ENCODE measurements around the gene NPPA.

NPPA gene

DNA sequence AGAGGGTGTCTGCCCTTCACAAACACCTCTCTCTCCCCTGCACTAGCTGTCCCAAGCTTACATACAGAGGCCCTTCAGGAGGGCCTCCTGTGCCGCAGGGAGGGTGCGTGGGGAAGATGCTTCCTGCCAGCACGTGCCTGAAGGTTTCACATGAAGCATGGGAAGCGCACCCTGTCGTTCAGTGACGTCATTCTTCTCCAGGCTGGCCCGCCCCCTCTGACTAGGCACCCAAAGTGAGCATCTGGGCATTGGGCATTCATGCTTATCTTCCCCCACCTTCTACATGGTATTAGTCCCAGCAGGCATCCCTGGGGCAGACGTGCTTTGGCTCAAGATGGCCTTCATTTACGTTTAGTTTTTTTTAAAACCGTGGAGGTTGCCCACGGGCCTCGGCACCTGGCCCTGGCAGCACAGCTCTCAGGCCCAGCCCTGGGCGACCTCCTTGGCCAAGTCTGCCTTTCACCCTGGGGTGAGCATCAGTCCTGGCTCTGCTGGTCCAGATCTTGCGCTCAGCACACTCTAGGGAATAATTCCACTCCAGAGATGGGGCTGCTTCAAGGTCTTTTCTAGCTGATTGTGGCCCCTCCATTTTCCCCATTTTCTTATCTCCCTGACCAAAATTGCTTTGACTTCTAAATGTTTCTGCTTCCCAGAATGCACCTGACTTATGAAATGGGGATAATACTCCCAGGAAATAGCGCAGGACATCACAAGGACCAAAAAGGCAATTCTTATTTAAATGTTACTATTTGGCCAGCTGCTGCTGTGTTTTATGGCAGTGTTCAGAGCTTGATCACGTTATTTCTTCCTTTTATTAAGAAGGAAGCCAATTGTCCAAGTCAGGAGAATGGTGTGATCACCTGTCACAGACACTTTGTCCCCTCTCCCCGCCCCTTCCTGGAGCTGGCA is 6.1 kb downstream of the NPPA start:
- Histone ChIP-seq H3K9me3 (ENCODE audit: control insufficient read depth, insufficient read depth, low read depth, low read length) (no peaks in the 10 kb centered on the region), H3K27me3 (ENCODE audit: control insufficient read depth, insufficient read depth, low read length) (no peaks in the 10 kb centered on the region), H3K4me1 (ENCODE audit: control insufficient read depth, insufficient read depth, low read length) (no peaks in the 10 kb centered on the region), H3K36me3 (ENCODE audit: control insufficient read depth, insufficient read depth, low read length) (peaks cover 88% of the 10 kb centered on the region), H3K4me3 (ENCODE audit: low read depth, low read length) (no peak overlapping the region), H3K27ac (ENCODE audit: low read depth, low read length) (no peak overlapping the region), H3K9ac (ENCODE audit: low read length) (no peak overlapping the region)

- Histone ChIP-seq H3K4me1 (ENCODE audit: control insufficient read depth, insufficient read depth, low read length) (no peaks in the 10 kb centered on the region), H3K9ac (ENCODE audit: low read length) (no peak overlapping the region), H3K4me3 (ENCODE audit: low read depth, low read length) (no peak overlapping the region), H3K27ac (ENCODE audit: low read depth, low read length) (no peak overlapping the region), H3K27me3 (ENCODE audit: control insufficient read depth, insufficient read depth, low read length) (no peaks in the 10 kb centered on the region), H3K9me3 (ENCODE audit: control insufficient read depth, insufficient read depth, low read depth, low read length) (no peaks in the 10 kb centered on the region), H3K36me3 (ENCODE audit: control insufficient read depth, insufficient read depth, low read length) (peaks cover 95% of the 10 kb centered on the region)
These were observed 7.6 kb downstream of the NPPA start for GRCh38 chr1:11839727-11840705.

DNA sequence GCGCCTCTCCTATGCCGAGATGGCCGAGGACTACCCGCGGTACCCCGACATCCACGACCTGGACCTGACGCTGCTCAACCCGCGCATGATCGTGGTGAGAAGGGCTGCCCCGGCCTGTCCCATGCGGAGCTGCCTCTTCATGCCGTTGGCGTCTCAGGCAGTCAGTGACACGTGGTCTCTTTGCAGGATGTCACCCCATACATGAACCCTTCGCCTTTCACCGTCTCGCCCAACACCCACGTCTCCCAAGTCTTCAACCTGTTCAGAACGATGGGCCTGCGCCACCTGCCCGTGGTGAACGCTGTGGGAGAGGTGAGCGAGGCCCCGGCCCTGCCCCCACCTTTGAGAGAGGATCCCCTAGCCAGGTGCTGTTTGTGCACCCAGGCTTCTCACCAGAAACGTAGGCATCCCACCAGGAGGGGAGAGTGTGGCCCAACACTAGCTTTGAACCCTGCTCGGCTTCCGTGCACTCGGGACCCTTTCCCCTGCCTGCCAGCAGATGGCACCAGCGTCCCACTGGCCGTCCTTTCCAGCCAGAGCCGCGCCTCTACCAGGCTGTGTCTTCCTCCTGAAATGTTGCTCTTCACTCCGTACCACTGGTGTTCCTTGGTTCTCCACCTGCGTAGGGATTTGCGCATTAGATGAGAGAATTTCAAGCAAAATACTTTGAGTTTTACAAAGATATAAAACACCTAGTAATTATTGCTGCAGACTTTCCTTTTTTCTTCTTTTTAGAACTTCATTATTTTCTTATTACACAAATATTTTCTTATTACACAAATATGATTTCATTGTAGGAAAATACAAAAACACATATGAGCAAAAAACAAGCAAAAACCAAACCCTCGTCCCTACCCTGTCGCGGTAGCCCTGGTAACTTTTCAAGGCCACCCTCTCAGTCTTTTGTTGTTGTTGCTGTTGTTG is 9.0 kb downstream of the NPPA start:
- peaks cover 95% of the 10 kb centered on the region for H3K36me3 ChIP-seq (ENCODE audit: control insufficient read depth, insufficient read depth, low read length)
- no peaks in the 10 kb centered on the region for H3K27me3 ChIP-seq (ENCODE audit: control insufficient read depth, insufficient read depth, low read length)
- H3K9ac ChIP-seq (ENCODE audit: low read length): no peak overlapping the region
- no peak overlapping the region for H3K4me3 ChIP-seq (ENCODE audit: low read depth, low read length)
- no peak overlapping the region for H3K27ac ChIP-seq (ENCODE audit: low read depth, low read length)
- H3K4me1 ChIP-seq (ENCODE audit: control insufficient read depth, insufficient read depth, low read length): no peaks in the 10 kb centered on the region
- no peaks in the 10 kb centered on the region for H3K9me3 ChIP-seq (ENCODE audit: control insufficient read depth, insufficient read depth, low read depth, low read length)

- no peaks in the 10 kb centered on the region for H3K9me3 ChIP-seq (ENCODE audit: control insufficient read depth, insufficient read depth, low read depth, low read length)
- peaks cover 98% of the 10 kb centered on the region for H3K36me3 ChIP-seq (ENCODE audit: control insufficient read depth, insufficient read depth, low read length)
- H3K27me3 ChIP-seq (ENCODE audit: control insufficient read depth, insufficient read depth, low read length): no peaks in the 10 kb centered on the region
- H3K4me1 ChIP-seq (ENCODE audit: control insufficient read depth, insufficient read depth, low read length): no peaks in the 10 kb centered on the region
- no peak overlapping the region for H3K27ac ChIP-seq (ENCODE audit: low read depth, low read length)
- H3K4me3 ChIP-seq (ENCODE audit: low read depth, low read length): no peak overlapping the region
- H3K9ac ChIP-seq (ENCODE audit: low read length): no peak overlapping the region
These were observed 9.7 kb downstream of the NPPA start for GRCh38 chr1:11837767-11838348.

DNA sequence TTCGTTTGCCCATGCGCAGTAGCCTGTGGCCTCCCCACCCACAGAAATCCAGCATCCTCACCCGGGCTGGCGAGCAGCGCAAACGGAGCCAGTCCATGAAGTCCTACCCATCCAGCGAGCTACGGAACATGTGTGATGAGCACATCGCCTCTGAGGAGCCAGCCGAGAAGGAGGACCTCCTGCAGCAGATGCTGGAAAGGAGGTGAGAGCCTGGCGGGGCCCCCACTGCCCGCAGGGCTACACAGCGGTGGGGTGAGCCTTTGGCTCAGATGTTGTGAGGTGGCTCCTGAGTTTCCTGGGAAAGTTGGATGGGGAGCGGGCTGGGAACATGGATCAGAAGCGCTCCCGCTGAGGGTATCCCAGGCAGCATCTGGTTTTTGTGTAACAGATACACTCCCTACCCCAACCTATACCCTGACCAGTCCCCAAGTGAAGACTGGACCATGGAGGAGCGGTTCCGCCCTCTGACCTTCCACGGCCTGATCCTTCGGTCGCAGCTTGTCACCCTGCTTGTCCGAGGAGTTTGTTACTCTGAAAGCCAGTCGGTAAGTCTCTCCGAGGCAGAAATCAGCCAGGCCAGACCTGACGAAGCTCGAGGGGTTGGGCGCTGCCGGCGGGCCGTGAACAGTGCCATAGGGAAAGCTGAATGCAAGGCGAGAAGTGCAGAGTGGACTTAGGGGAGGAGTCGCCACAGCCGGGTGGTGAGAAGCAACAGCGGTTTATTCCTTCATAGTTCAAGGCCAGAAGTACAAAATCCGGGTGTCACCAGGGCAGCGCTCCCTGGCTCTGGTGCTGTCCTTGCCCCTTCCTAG is 10.4 kb downstream of the NPPA start:
- H3K36me3 ChIP-seq (ENCODE audit: control insufficient read depth, insufficient read depth, low read length): peaks cover 98% of the 10 kb centered on the region
- H3K27me3 ChIP-seq (ENCODE audit: control insufficient read depth, insufficient read depth, low read length): no peaks in the 10 kb centered on the region
- no peak overlapping the region for H3K9ac ChIP-seq (ENCODE audit: low read length)
- H3K4me1 ChIP-seq (ENCODE audit: control insufficient read depth, insufficient read depth, low read length): no peaks in the 10 kb centered on the region
- no peak overlapping the region for H3K27ac ChIP-seq (ENCODE audit: low read depth, low read length)
- H3K9me3 ChIP-seq (ENCODE audit: control insufficient read depth, insufficient read depth, low read depth, low read length): no peaks in the 10 kb centered on the region
- H3K4me3 ChIP-seq (ENCODE audit: low read depth, low read length): no peak overlapping the region

- Histone ChIP-seq H3K4me3 (ENCODE audit: low read depth, low read length) (no peak overlapping the region), H3K27ac (ENCODE audit: low read depth, low read length) (no peak overlapping the region), H3K4me1 (ENCODE audit: control insufficient read depth, insufficient read depth, low read length) (no peaks in the 10 kb centered on the region), H3K27me3 (ENCODE audit: control insufficient read depth, insufficient read depth, low read length) (no peaks in the 10 kb centered on the region), H3K9ac (ENCODE audit: low read length) (no peak overlapping the region), H3K9me3 (ENCODE audit: control insufficient read depth, insufficient read depth, low read depth, low read length) (no peaks in the 10 kb centered on the region), H3K36me3 (ENCODE audit: control insufficient read depth, insufficient read depth, low read length) (peaks cover 96% of the 10 kb centered on the region)
These were observed 11.9 kb downstream of the NPPA start for GRCh38 chr1:11835441-11836225.

- H3K36me3 ChIP-seq (ENCODE audit: control insufficient read depth, insufficient read depth, low read length): peaks cover 95% of the 10 kb centered on the region
- no peak overlapping the region for H3K4me3 ChIP-seq (ENCODE audit: low read depth, low read length)
- no peak overlapping the region for H3K9ac ChIP-seq (ENCODE audit: low read length)
These were observed 13.7 kb downstream of the NPPA start for GRCh38 chr1:11833900-11834299.

GRCh38 chr1:11833497-11833896 is 14.1 kb downstream of the NPPA start:
- H3K4me1 ChIP-seq (ENCODE audit: control insufficient read depth, insufficient read depth, low read length): no peaks in the 10 kb centered on the region
- no peak overlapping the region for H3K4me3 ChIP-seq (ENCODE audit: low read depth, low read length)
- H3K27ac ChIP-seq (ENCODE audit: low read depth, low read length): no peak overlapping the region
- no peaks in the 10 kb centered on the region for H3K27me3 ChIP-seq (ENCODE audit: control insufficient read depth, insufficient read depth, low read length)
- no peaks in the 10 kb centered on the region for H3K9me3 ChIP-seq (ENCODE audit: control insufficient read depth, insufficient read depth, low read depth, low read length)
- H3K9ac ChIP-seq (ENCODE audit: low read length): no peak overlapping the region
- peaks cover 96% of the 10 kb centered on the region for H3K36me3 ChIP-seq (ENCODE audit: control insufficient read depth, insufficient read depth, low read length)

More at GRCh38 chr1:11833900-11834299, 13.7 kb downstream of the NPPA start:
- Histone ChIP-seq H3K27ac (ENCODE audit: low read depth, low read length) (no peak overlapping the region), H3K4me1 (ENCODE audit: control insufficient read depth, insufficient read depth, low read length) (no peaks in the 10 kb centered on the region), H3K27me3 (ENCODE audit: control insufficient read depth, insufficient read depth, low read length) (no peaks in the 10 kb centered on the region), H3K9me3 (ENCODE audit: control insufficient read depth, insufficient read depth, low read depth, low read length) (no peaks in the 10 kb centered on the region)

GRCh38 chr1:11831945-11832725 is 15.4 kb downstream of the NPPA start:
- H3K36me3 ChIP-seq (ENCODE audit: control insufficient read depth, insufficient read depth, low read length): peaks cover 96% of the 10 kb centered on the region
- no peaks in the 10 kb centered on the region for H3K4me1 ChIP-seq (ENCODE audit: control insufficient read depth, insufficient read depth, low read length)
- no peaks in the 10 kb centered on the region for H3K27me3 ChIP-seq (ENCODE audit: control insufficient read depth, insufficient read depth, low read length)
- H3K9me3 ChIP-seq (ENCODE audit: control insufficient read depth, insufficient read depth, low read depth, low read length): no peaks in the 10 kb centered on the region
- H3K4me3 ChIP-seq (ENCODE audit: low read depth, low read length): no peak overlapping the region
- H3K27ac ChIP-seq (ENCODE audit: low read depth, low read length): no peak overlapping the region
- H3K9ac ChIP-seq (ENCODE audit: low read length): no peak overlapping the region

All from HUES6 (cell line).